Mesenchymal stem cell (in vitro differentiated cells and primary cell): ENCODE data around the gene FIBIN.
"Not testable (repeated sequence)": the region's sequence is repeated elsewhere in the genome, so short reads cannot be mapped to it uniquely, and the experiment has no call there.

Source experiments
- DNase-seq: peaks from one replicate; pipeline ENCODE4 v3.0.0-alpha.2; 2013
- H2AFZ ChIP-seq: one replicate; pipeline ENCODE4 v1.6.1; 2013; ENCODE audit warnings: low read depth, mild to moderate bottlenecking, control low read depth, inconsistent platforms, low read length, moderate library complexity
- H2AK5ac ChIP-seq: 2 replicates; pipeline ENCODE4 v1.6.1; 2013; ENCODE audit warnings: low read length, moderate library complexity, mild to moderate bottlenecking, inconsistent platforms; ENCODE audit not compliant: severe bottlenecking
- H2BK120ac ChIP-seq: one replicate; pipeline ENCODE4 v1.6.1; 2013; ENCODE audit warnings: low read depth, mild to moderate bottlenecking, inconsistent platforms, low read length, moderate library complexity
- H2BK12ac ChIP-seq, 2 experiments: one replicate each; pipeline ENCODE4 v1.6.1; 2013; ENCODE audit warnings: inconsistent platforms in 2 of 2, low read length in 2 of 2, mild to moderate bottlenecking in 2 of 2, moderate library complexity in 2 of 2, control low read depth in 1 of 2
- H2BK15ac ChIP-seq: one replicate; pipeline ENCODE4 v1.6.1; 2013; ENCODE audit warnings: mild to moderate bottlenecking, low read depth, inconsistent platforms; ENCODE audit not compliant: poor library complexity, severe bottlenecking
- H2BK5ac ChIP-seq: 2 replicates; pipeline ENCODE4 v1.6.1; 2013; ENCODE audit warnings: low read depth, mild to moderate bottlenecking, low read length, control low read depth, inconsistent platforms; ENCODE audit not compliant: poor library complexity, severe bottlenecking
- H3K14ac ChIP-seq, 2 experiments: one replicate each; pipeline ENCODE4 v1.6.1; 2013; ENCODE audit warnings: inconsistent platforms in 2 of 2, low read length in 2 of 2, control low read depth in 1 of 2, mild to moderate bottlenecking in 1 of 2, moderate library complexity in 1 of 2
- H3K18ac ChIP-seq, 2 experiments: one replicate each; pipeline ENCODE4 v1.6.1; 2013; ENCODE audit warnings: inconsistent platforms in 2 of 2, low read length in 2 of 2, control low read depth in 1 of 2, low read depth in 1 of 2, mild to moderate bottlenecking in 1 of 2
- H3K23ac ChIP-seq, 2 experiments: one replicate each; pipeline ENCODE4 v1.6.1; 2013; ENCODE audit warnings: inconsistent platforms in 2 of 2, low read length in 2 of 2, mild to moderate bottlenecking in 2 of 2, moderate library complexity in 2 of 2, control low read depth in 1 of 2
- H3K27ac ChIP-seq: 2 replicates; pipeline ENCODE4 v1.5.1; 2013; ENCODE audit warnings: mild to moderate bottlenecking, moderate library complexity, low read length, control low read depth, inconsistent platforms; ENCODE audit not compliant: poor library complexity, severe bottlenecking
- H3K27me3 ChIP-seq, 2 experiments: 2 replicates each; pipeline versions ENCODE4 v1.6.1 to v1.7.0; 2013; ENCODE audit warnings: low read length in 2 of 2, mild to moderate bottlenecking in 2 of 2, moderate library complexity in 2 of 2, control low read depth in 1 of 2, inconsistent platforms in 1 of 2; ENCODE audit not compliant: control insufficient read depth in 1 of 2, insufficient read depth in 1 of 2
- H3K36me3 ChIP-seq, 2 experiments: 2 replicates each; pipeline versions ENCODE4 v1.6.1 to v1.7.0; 2013; ENCODE audit warnings: low read length in 2 of 2, control low read depth in 1 of 2, inconsistent platforms in 1 of 2, low read depth in 1 of 2, mild to moderate bottlenecking in 1 of 2; ENCODE audit not compliant: insufficient read depth in 2 of 2, control insufficient read depth in 1 of 2
- H3K4ac ChIP-seq, 2 experiments: one replicate each; pipeline ENCODE4 v1.6.1; 2013; ENCODE audit warnings: inconsistent platforms in 2 of 2, low read length in 2 of 2, mild to moderate bottlenecking in 2 of 2, moderate library complexity in 2 of 2, control low read depth in 1 of 2, low read depth in 1 of 2
- H3K4me1 ChIP-seq: 2 replicates; pipeline ENCODE4 v1.6.1; 2013; ENCODE audit warnings: low read depth, low read length, control low read depth; ENCODE audit not compliant: control insufficient read depth, insufficient read depth
- H3K4me2 ChIP-seq: 2 replicates; pipeline ENCODE4 v1.6.1; 2013; ENCODE audit warnings: low read length, mild to moderate bottlenecking, inconsistent platforms; ENCODE audit not compliant: poor library complexity, severe bottlenecking
- H3K4me3 ChIP-seq, 2 experiments: 2 replicates each; pipeline versions ENCODE4 v1.5.1 to v1.7.0; 2013; ENCODE audit warnings: low read length in 2 of 2, mild to moderate bottlenecking in 2 of 2, control low read depth in 1 of 2, low read depth in 1 of 2; ENCODE audit not compliant: insufficient read depth in 1 of 2
- H3K79me1 ChIP-seq: replicated peaks from 2 replicates; pipeline ENCODE4 v1.6.1; 2013; ENCODE audit warnings: mild to moderate bottlenecking, control low read depth, low read length, inconsistent platforms; ENCODE audit not compliant: poor library complexity, severe bottlenecking
- H3K9ac ChIP-seq: 2 replicates; pipeline ENCODE4 v1.7.0; 2013; ENCODE audit warnings: mild to moderate bottlenecking, low read length, moderate library complexity
- H3K9me3 ChIP-seq: 2 replicates; pipeline ENCODE4 v1.7.0; 2013; ENCODE audit warnings: mild to moderate bottlenecking, low read length; ENCODE audit not compliant: control insufficient read depth
- H4K8ac ChIP-seq: one replicate; pipeline ENCODE4 v1.6.1; 2013; ENCODE audit warnings: inconsistent platforms, mild to moderate bottlenecking, low read length, moderate library complexity
- H4K91ac ChIP-seq: one replicate; pipeline ENCODE4 v1.6.1; 2013; ENCODE audit warnings: mild to moderate bottlenecking, low read length, inconsistent platforms
- WGBS: methylation state at CpG from one replicate; pipeline ENCODE4 v1.1.7; 2013; ENCODE audit warnings: mixed read lengths; 5-methylcytosine and 5-hydroxymethylcytosine counted together

FIBIN gene

GRCh38 chr11:26977209-26977608 is 16.7 kb upstream of the FIBIN start:
- H4K8ac ChIP-seq, H2AFZ ChIP-seq, H3K9ac ChIP-seq, H3K9me3 ChIP-seq, H3K14ac ChIP-seq, H3K27me3 ChIP-seq, H3K27ac ChIP-seq, H3K79me1 ChIP-seq, H3K36me3 ChIP-seq, H2BK120ac ChIP-seq, H4K91ac ChIP-seq, DNase-seq, H3K4me3 ChIP-seq, H3K18ac ChIP-seq, H2BK15ac ChIP-seq, H2AK5ac ChIP-seq, H3K4me1 ChIP-seq, H3K4ac ChIP-seq, H3K23ac ChIP-seq, H3K4me2 ChIP-seq, H2BK12ac ChIP-seq, H2BK5ac ChIP-seq: not testable (repeated sequence)
- WGBS: 74% methylated on average over 9 of the region's 15 CpGs

DNA sequence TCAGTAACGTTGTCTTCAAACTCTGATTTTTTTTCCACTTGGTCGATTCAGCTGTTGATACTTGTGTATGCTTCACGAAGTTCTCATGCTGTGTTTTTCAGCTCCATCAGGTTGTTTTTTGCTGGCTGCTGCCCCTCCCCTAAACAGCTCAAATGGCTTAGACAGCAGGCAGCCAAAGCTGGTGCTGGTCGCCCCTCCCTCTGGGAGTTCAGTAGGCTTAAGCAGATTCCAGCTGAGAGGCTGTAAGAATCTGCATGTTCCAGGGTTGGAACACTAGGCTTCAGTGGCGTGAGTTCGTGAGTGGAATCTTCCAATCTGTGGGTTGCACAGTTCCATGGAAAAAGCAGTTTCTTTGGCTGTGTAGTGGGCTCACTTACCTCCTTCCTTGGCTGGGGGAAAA is 10.3 kb upstream of the FIBIN start:
- Histone ChIP-seq H2AK5ac (no peak overlapping the region), H2BK5ac (no peak overlapping the region), H3K9ac (no peak overlapping the region), H4K8ac (no peak overlapping the region), H2BK12ac (peak overlapping the region in 1 of 2 experiments; percentile 23), H3K4me3 (no peak overlapping the region), H2AFZ (no peak overlapping the region), H3K14ac (no peak overlapping the region), H3K4ac (no peak overlapping the region), H3K9me3 (no peaks in the 10 kb centered on the region), H3K23ac (no peak overlapping the region), H3K27me3 (no peaks in the 10 kb centered on the region), H3K27ac (no peak overlapping the region), H3K18ac (no peak overlapping the region), H3K4me2 (no peak overlapping the region), H4K91ac (no peak overlapping the region), H2BK120ac (peak overlapping the region; percentile 19), H3K4me1 (no peaks in the 10 kb centered on the region), H3K36me3 (no peaks in the 10 kb centered on the region), H3K79me1 (no peaks in the 10 kb centered on the region), H2BK15ac (no peak overlapping the region)
- no peak for DNase-seq
- WGBS: 88% methylated on average over 6 of the region's 6 CpGs

GRCh38 chr11:26985470-26985869 is 8.4 kb upstream of the FIBIN start:
- no peak overlapping the region for H3K4me3 ChIP-seq
- H2BK15ac ChIP-seq: no peak overlapping the region
- peak overlapping the region; percentile 70 for H3K9ac ChIP-seq
- no peak overlapping the region for H2BK12ac ChIP-seq
- H2BK5ac ChIP-seq: no peak overlapping the region
- H3K14ac ChIP-seq: no peak overlapping the region
- no peak overlapping the region for H3K4me2 ChIP-seq
- no peaks in the 10 kb centered on the region for H3K27me3 ChIP-seq
- no peak overlapping the region for H3K4ac ChIP-seq
- no peak overlapping the region for H3K27ac ChIP-seq
- no peak overlapping the region for H2AFZ ChIP-seq
- H3K9me3 ChIP-seq: no peaks in the 10 kb centered on the region
- H3K4me1 ChIP-seq: no peaks in the 10 kb centered on the region
- no peaks in the 10 kb centered on the region for H3K36me3 ChIP-seq
- H4K91ac ChIP-seq: no peak overlapping the region
- DNase-seq: no peak
- no peak overlapping the region for H3K23ac ChIP-seq
- H2AK5ac ChIP-seq: no peak overlapping the region
- H2BK120ac ChIP-seq: no peak overlapping the region
- H4K8ac ChIP-seq: no peak overlapping the region
- 100% methylated on average over 1 of the region's 1 CpG for WGBS
- no peak overlapping the region for H3K18ac ChIP-seq
- H3K79me1 ChIP-seq: no peaks in the 10 kb centered on the region

- no peak for DNase-seq
- Histone ChIP-seq H3K4ac (no peak overlapping the region), H2BK5ac (no peak overlapping the region), H3K9me3 (no peaks in the 10 kb centered on the region), H2AFZ (no peak overlapping the region), H3K14ac (no peak overlapping the region), H2AK5ac (no peak overlapping the region), H3K4me1 (no peaks in the 10 kb centered on the region), H3K23ac (no peak overlapping the region), H3K4me3 (no peak overlapping the region), H4K91ac (no peak overlapping the region), H4K8ac (no peak overlapping the region), H3K36me3 (no peaks in the 10 kb centered on the region), H2BK12ac (no peak overlapping the region), H2BK120ac (no peak overlapping the region), H3K9ac (peak overlapping the region; percentile 70), H2BK15ac (no peak overlapping the region), H3K4me2 (no peak overlapping the region), H3K18ac (no peak overlapping the region), H3K79me1 (no peaks in the 10 kb centered on the region), H3K27ac (no peak overlapping the region), H3K27me3 (no peaks in the 10 kb centered on the region)
- WGBS: 87% methylated on average over 3 of the region's 4 CpGs
Measured at GRCh38 chr11:26985943-26986342, 8.0 kb upstream of the FIBIN start.
